ENCODE results near the gene SMAGP.
A peak's percentile ranks its signal among the peaks of the same experiment; 100 is the strongest.
"Not testable (repeated sequence)": the region's sequence is repeated elsewhere in the genome, so short reads cannot be mapped to it uniquely, and the experiment has no call there.

SMAGP gene

DNA sequence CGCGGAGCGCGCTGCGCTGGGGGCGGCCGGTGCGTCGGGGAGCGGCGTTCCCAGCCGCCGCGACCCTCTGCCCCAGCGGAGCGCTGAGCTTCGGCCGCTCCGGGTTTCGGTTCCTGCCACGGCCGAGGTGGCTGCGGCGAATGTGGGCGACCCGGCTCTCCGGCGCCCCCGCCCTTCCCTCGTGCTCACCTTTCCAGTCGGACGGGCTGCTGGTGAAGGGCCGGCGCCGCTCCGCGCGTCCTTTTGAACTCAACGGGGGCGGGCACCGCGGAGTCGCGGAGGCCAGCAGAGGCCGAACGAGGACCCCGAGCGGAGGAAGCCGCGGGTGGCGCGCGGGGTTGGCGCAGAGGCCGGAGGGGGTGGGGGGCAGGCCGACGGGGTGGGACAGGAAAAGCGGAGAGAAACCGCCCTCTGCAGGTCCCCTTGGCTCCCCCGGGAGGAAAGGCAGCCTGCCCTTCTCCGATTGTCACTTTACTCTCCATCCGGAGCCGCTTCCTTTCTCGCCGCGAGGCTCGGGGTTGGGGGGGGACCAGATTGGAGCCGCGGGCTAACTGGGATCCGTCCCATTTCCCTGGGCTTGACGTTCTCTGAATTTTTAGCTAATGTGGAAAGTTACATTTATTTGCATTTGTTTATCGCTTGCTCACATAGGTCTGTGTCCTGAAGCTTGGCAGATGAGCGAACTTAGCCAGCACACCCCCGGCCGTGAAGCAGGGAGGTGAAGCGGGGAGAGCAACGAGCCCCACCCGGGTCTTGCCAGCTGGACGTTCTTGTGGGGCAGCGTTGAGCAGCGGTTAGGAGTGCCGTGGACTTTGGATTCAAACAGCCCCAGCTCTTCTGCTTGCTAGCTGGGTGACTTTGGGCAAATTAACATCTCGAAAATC, at the start of gene SMAGP:
Gene SMAGP, minus strand, starts transcription at position 349 of the 884 bp plus-strand sequence. CDS start 1,137 bp downstream, outside the sequence.
- peak; percentile 62 for DNase-seq

GRCh38 chr12:51318846-51319599, 48.8 kb upstream of the SMAGP start:
- DNase-seq = no peak

DNA sequence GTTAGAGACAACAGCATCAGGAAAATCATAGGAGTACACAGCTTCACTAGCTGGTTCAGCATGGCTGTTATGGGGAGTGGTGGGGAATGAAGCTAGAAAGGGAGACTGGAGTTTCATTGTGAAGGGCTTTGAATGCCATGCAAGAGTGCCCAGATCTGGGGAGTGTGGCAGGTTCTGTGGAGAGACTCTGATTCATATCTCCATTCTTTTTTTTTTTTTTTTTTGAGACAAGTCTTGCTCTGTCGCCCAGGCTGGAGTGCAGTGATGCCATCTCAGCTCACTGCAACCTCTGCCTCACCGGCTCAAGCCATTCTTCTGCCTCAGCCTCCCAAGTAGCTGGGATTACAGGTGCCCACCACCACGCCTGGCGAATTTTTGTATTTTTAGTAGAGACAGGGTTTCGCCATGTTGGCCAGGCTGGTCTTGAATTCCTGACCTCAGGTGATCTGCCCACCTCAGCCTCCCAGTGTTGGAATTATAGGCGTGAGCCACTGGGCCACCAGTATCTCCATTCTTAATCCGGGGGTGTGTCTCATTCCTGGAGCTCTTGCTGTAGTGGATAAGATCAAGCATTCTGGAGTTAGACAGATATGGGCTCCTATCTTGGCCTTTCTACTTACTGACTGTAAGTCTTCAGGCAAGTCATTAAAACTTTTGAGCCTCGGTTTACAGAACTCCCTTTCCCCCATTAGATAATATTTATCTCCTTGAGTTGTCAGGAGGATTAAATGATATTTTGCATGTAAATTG, 48.0 kb upstream of the SMAGP start:
- not testable (repeated sequence) for DNase-seq

DNA sequence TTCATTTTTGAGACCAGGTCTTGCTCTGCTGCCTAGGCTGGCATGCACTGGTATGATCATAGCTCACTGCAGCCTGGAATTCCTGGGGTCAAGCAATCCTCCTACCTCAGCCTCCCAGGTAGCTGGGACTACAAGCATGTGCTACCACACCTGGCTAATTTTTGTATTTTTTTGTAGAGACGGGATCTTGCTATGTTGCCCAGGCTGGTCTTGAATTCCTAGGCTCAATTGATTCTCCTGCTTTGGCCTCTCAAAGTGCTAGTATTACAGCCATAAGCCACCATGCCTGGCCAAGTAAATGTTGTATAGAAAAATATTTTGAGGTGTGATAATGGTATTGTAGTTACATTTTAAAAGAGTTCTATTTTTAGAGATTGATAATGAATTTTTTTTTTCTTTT, 41.2 kb upstream of the SMAGP start:
- DNase-seq = no peak

- no peak for DNase-seq
These were observed 37.7 kb upstream of the SMAGP start for GRCh38 chr12:51307655-51308593.

DNA sequence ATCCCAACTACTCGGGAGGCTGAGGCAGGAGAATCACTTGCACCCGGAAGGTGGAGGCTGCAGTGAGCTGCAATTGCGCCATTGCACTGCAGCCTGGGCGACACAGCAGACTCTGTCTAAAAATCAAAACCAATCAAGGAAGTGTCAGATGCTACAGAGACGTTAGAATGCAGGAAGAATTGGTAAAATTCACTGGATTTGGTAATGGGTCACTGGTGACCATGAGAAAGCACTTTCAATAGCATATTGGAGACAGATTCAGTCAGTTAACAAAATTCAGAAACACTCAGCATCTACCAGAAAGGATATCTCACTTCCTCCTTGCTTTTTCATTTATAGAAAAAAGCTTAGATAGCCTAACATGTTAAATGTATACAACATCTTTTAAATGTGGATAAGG, 36.3 kb upstream of the SMAGP start:
- no peak for DNase-seq

GRCh38 chr12:51300768-51301167, 30.6 kb upstream of the SMAGP start:
- DNase-seq = not testable (repeated sequence)

- DNase-seq = no peak
These were observed 25.4 kb upstream of the SMAGP start for GRCh38 chr12:51295651-51296050.

- not testable (repeated sequence) for DNase-seq
These were observed 23.9 kb upstream of the SMAGP start for GRCh38 chr12:51294097-51294496.

GRCh38 chr12:51293696-51294095, 23.5 kb upstream of the SMAGP start:
- DNase-seq = no peak

DNA sequence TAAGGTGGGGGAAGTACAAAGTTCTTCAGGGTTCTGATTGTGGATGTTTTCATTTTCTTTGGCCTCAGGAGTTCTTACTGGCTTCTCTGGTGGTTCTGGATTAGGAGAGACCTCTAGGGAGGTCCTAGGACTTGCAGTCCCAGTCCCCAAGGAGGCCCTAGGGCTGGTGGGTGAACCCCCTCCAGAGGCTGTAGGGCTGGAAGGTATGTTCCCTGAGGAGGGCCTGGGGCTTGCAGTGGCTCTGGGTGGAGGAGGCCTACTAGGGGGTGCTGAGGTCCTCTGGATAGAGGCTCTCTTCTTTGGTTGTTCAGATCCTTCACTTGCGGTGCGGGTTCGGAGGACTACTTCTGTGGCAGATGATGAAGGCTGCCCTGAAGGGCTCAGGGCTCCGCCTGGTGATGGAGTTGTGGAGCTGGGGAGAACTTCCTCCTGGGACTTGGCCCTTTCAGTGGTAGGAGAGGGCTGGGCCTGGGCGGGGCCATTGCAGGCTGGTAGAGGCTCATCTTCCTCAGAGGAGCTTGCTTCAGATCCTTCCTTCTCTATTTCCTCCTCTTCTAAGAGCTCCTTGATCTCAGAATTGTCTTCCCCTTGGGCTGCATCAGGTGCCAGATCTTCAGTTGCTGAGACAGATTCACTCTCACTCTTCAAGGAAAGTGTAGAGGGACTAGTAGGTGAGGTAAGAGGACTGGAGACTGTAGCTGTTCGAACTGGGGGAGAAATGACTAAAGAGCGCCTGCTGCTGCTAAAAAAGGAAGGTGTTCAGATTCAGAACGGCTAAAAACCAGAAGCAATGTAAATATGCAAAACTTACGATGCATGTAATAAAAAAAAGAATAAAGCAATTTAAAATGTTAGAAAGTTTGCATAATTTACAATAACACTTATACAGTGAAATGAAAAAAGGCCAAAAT, 21.6 kb upstream of the SMAGP start:
- DNase-seq = not testable (repeated sequence)

- no peak for DNase-seq
These were observed 15.6 kb upstream of the SMAGP start for GRCh38 chr12:51285843-51286242.

- DNase-seq = no peak
These were observed 11.1 kb upstream of the SMAGP start for GRCh38 chr12:51281202-51281924.

DNA sequence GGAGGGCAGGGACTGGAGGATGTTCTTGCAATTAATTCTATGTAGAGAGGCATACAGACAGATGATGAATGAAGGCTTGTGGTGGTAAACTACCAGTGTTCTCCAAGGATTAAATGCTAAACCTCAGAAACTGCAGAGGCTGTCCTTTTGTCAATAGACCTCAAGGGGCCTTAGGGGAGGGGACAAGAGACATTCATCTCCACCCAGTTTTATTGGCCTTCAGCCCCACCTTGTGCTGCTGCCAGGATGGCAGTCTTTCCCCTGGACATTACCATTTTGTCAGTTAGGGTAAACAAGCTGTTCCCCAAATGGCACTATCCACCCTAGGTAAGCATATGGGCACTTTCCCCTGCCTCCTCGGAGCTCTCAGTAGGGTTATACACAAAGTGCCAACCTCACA, 4.9 kb upstream of the SMAGP start:
- DNase-seq = no peak

DNA sequence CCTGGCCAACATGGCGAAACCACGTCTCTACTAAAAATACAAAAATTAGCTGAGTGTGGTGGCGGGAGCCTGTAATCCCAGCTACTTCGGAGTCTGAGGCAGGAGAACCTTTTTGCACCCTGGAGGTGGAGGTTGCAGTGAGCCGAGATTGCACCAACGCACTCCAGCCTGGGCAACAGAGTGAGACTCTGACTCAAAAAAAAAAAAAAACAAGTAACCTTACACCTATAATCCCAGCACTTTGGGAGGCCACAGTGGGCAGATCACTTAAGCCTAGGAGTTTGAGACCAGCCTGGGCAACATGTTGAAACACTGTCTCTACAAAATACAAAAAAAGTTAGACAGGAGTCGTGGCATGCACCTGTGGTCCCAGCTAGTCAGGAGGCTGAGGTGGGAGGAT, 2.6 kb upstream of the SMAGP start:
- not testable (repeated sequence) for DNase-seq

GRCh38 chr12:51270951-51271518, 820 bp upstream of the SMAGP start:
- no peak for DNase-seq

DNA sequence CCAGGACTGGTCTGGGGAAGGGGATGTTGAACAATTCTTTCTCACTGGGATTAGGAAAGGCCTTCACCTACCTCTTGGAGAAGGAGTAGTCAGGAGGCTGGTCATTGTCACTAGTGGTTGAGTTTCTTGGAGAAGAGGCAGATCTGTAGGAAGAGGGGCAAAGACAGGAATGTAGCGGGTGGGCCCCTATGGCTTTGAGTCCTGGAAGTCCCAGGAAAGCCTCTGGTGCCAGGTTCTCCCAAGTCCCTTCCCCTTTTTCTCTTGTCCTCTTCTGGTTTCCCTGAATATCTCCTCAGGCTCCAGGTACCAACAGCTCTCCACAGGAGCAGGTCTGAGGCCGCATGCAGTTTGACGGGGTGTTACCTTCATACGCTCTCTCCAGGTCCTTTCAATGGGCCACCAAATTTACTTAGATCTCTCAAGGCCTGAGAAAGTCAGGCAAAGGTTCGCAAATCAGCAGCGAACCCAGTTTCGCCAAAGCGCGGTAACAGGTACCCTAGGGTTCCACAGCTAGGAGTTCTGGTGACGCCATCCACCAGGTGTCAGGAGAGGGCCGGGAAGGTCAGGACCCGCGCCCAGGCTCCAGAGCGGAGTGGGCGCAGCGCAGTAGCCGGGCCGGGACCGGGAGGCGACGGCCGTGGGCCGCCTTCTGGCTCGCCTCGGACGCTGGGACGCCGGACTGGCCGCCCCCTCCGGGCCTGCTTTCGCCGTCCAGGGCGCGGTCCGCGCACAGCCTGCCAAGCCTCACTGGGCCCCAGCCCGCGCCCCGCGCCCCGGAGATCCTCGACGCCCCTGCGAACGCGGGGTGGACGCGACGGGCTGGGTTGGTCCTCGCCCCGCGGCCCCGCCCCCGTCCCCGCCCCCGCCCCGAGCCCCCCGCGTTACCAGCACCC, 795 bp downstream of the SMAGP start:
- DNase-seq = peak; percentile 65

- no peak for DNase-seq
These were observed 5.2 kb downstream of the SMAGP start for GRCh38 chr12:51265024-51265423.

- DNase-seq = no peak
These were observed 5.9 kb downstream of the SMAGP start for GRCh38 chr12:51264297-51264696.

All from 8988T (cell line).